Measurements from ENCODE around the gene NSRP1. TPM values are rescaled to one million over a fixed set of nuclear protein-coding genes. Genes with fewer than 3 reads are reported as not detected.

The NSRP1 gene
- total RNA-seq, 4 donors from 2014 or later: 16.2 to 60.2 (median 42.7) TPM

DNA sequence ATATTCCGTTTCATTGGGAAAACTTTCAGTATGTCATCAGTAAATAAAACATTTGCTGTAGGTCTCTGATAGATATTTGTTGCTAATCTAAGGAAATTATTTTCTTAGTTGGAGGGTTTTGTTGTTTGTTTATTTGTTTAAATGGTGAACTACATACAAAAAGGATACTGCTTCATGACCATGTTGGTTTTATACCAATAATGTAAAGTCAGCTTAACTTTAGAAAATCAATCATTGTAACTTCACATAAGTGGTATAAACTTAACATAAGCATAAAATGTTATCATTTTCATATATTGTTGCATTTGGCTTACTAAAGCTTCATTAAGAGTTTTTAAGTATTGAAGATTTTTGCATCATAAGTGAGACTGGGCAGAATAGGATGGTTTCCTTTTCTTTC, 57.9 kb downstream of the NSRP1 start:
- 89 to 91% methylated on average over 1 of the region's 1 CpG for WGBS, 2 donors (ENCODE audit: low coverage in 1 of 2)
- H3K36me3 ChIP-seq: peaks cover 0 to 28% (median 11%) of the 10 kb centered on the region in 4 donors
- H3K27me3 ChIP-seq: no peaks in the 10 kb centered on the region
- intact Hi-C loops (cut with DNase I; ENCODE audit: low total_unique reads): no loop called here
- no peak overlapping the region for H3K4me3 ChIP-seq
- no peak for TF ChIP-seq POLR2AphosphoS5 (IDR thresholded peaks at IDR 0.05)
- TF ChIP-seq POLR2A (IDR thresholded peaks at IDR 0.05): no peak
- no peak for TF ChIP-seq EP300 (IDR thresholded peaks at IDR 0.05; ENCODE audit: low read depth)
- in situ Hi-C loops (cut with MboI; ENCODE audit: low pct_ligation_motif_present in 1 of 4, low pct_unique_long_range_greater_than_20kb in 1 of 4, low sequenced_read_pairs in 3 of 4): no loop called here
- DNase-seq: no peak
- no peaks in the 10 kb centered on the region for H3K9me3 ChIP-seq
- H3K27ac ChIP-seq: no peak overlapping the region
- peaks cover 0 to 26% (median 4%) of the 10 kb centered on the region in 4 donors for H3K4me1 ChIP-seq

DNA sequence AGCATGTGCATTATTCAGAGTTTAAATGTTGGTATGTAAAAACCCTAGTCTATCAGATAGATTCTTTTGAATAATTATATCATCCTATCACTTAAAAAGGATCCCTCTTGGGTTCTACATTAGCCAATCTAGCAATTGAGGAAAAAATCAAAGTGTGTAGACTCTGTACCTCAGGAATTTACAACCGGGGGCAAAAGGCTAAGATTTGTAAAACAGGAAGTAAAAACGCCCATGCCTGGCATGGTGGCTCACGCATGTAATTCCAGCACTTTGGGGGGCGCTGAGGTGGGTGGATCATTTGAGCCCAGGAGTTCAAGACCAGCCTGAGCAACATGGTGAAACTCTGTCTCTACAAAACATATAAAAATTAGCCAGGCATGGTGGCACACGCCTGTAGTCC, 60.2 kb downstream of the NSRP1 start:
- intact Hi-C loops (cut with DNase I; ENCODE audit: low total_unique reads) (no loop called here), in situ Hi-C loops (cut with MboI; ENCODE audit: low pct_ligation_motif_present in 1 of 4, low pct_unique_long_range_greater_than_20kb in 1 of 4, low sequenced_read_pairs in 3 of 4) (no loop called here)
- Histone ChIP-seq H3K27ac (peak overlapping the region in 1 of 4 donors; percentile 12), H3K36me3 (peaks cover 0 to 46% (median 18%) of the 10 kb centered on the region in 4 donors), H3K9me3 (no peaks in the 10 kb centered on the region), H3K4me1 (peaks cover 0 to 11% (median 4%) of the 10 kb centered on the region in 4 donors), H3K27me3 (no peaks in the 10 kb centered on the region), H3K4me3 (no peak overlapping the region)
- TF ChIP-seq POLR2AphosphoS5 (IDR thresholded peaks at IDR 0.05) (no peak), CTCF (IDR thresholded peaks at IDR 0.05) (no peak)
- WGBS, 2 donors (ENCODE audit: low coverage in 1 of 2): 60 to 70% methylated on average over 3 to 5 of the region's 5 CpGs
- DNase-seq: peak; percentile 21

GRCh38 chr17:30186761-30187160, 70.1 kb downstream of the NSRP1 start:
- intact Hi-C loops (cut with DNase I; ENCODE audit: low total_unique reads): no loop called here
- in situ Hi-C loops (cut with MboI; ENCODE audit: low pct_ligation_motif_present in 1 of 4, low pct_unique_long_range_greater_than_20kb in 1 of 4, low sequenced_read_pairs in 3 of 4): no loop called here
- DNase-seq: no peak
- Histone ChIP-seq H3K9me3 (no peaks in the 10 kb centered on the region), H3K36me3 (peaks cover 0 to 46% (median 15%) of the 10 kb centered on the region in 4 donors), H3K4me1 (no peaks in the 10 kb centered on the region), H3K27me3 (no peaks in the 10 kb centered on the region), H3K4me3 (no peak overlapping the region), H3K27ac (no peak overlapping the region)
- WGBS, 2 donors (ENCODE audit: low coverage in 1 of 2): 91 to 100% methylated on average over 1 of the region's 1 CpG
- no peak for TF ChIP-seq EP300 (IDR thresholded peaks at IDR 0.05; ENCODE audit: low read depth)
- no peak for TF ChIP-seq CTCF (IDR thresholded peaks at IDR 0.05)
- no peak for TF ChIP-seq POLR2A (IDR thresholded peaks at IDR 0.05)
- TF ChIP-seq POLR2AphosphoS5 (IDR thresholded peaks at IDR 0.05): no peak

- no peak for TF ChIP-seq CTCF (IDR thresholded peaks at IDR 0.05)
- TF ChIP-seq POLR2A (IDR thresholded peaks at IDR 0.05): no peak
- TF ChIP-seq EP300 (IDR thresholded peaks at IDR 0.05; ENCODE audit: low read depth): no peak
- no peak for TF ChIP-seq POLR2AphosphoS5 (IDR thresholded peaks at IDR 0.05)
- DNase-seq: no peak
- in situ Hi-C loops (cut with MboI; ENCODE audit: low pct_ligation_motif_present in 1 of 4, low pct_unique_long_range_greater_than_20kb in 1 of 4, low sequenced_read_pairs in 3 of 4): no loop called here
These were observed 71.0 kb downstream of the NSRP1 start for GRCh38 chr17:30187573-30187972.

More at GRCh38 chr17:30187573-30187972, 71.0 kb downstream of the NSRP1 start:
- intact Hi-C loops (cut with DNase I; ENCODE audit: low total_unique reads): no loop called here
- Histone ChIP-seq H3K9me3 (no peaks in the 10 kb centered on the region), H3K4me1 (no peaks in the 10 kb centered on the region), H3K36me3 (peaks cover 0 to 40% (median 11%) of the 10 kb centered on the region in 4 donors), H3K27me3 (no peaks in the 10 kb centered on the region), H3K4me3 (no peak overlapping the region), H3K27ac (no peak overlapping the region)
- 83 to 91% methylated on average over 2 of the region's 2 CpGs for WGBS, 2 donors (ENCODE audit: low coverage in 1 of 2)
